Kidney (tissue), 14 donors: ENCODE data around the gene SACM1L. TPM values are rescaled to one million over a fixed set of nuclear protein-coding genes. Genes with fewer than 3 reads are reported as not detected.

ENCODE experiments used
- DNase-seq, 5 donors: peaks; one replicate each; pipeline ENCODE4 v3.0.0-alpha.2; 2013 to 2020
- FAIRE-seq: peaks from 2 replicates; lab custom pipeline; 2012; peaks lifted over from hg19 to GRCh38; lab: Jason Lieb, UNC
- H3K27ac ChIP-seq, 2 donors: one replicate each; pipeline ENCODE4 v1.7.0; 2013; ENCODE audit warnings: low read depth in 2 of 2, low read length in 2 of 2, inconsistent platforms in 1 of 2
- H3K27me3 ChIP-seq: one replicate; pipeline ENCODE4 v1.7.1; 2013; ENCODE audit warnings: low read length, inconsistent platforms; ENCODE audit not compliant: control insufficient read depth, insufficient read depth
- H3K36me3 ChIP-seq, 3 donors: one replicate each; pipeline versions ENCODE4 v1.7.0 to v1.7.1; 2013; ENCODE audit warnings: low read length in 3 of 3, control low read depth in 1 of 3, inconsistent platforms in 1 of 3; ENCODE audit not compliant: insufficient read depth in 3 of 3, control insufficient read depth in 2 of 3
- H3K4me1 ChIP-seq, 3 donors: one replicate each; pipeline versions ENCODE4 v1.7.0 to v1.7.1; 2013; ENCODE audit warnings: low read length in 3 of 3, inconsistent platforms in 1 of 3, low read depth in 1 of 3; ENCODE audit not compliant: control insufficient read depth in 2 of 3, insufficient read depth in 2 of 3
- H3K4me3 ChIP-seq, 3 donors: one replicate each; pipeline versions ENCODE4 v1.7.0 to v1.8.1; 2013; ENCODE audit warnings: low read length in 3 of 3, control low read depth in 1 of 3, inconsistent platforms in 1 of 3
- H3K9ac ChIP-seq, 3 donors: one replicate each; pipeline versions ENCODE4 v1.7.0 to v1.7.1; 2013; ENCODE audit warnings: low read length in 3 of 3, control low read depth in 1 of 3, inconsistent platforms in 1 of 3
- H3K9me3 ChIP-seq, 3 donors: one replicate each; pipeline versions ENCODE4 v1.7.0 to v1.7.1; 2013; ENCODE audit warnings: low read length in 3 of 3, control low read depth in 1 of 3, inconsistent platforms in 1 of 3; ENCODE audit not compliant: control insufficient read depth in 2 of 3, insufficient read depth in 1 of 3
- CTCF ChIP-seq: IDR thresholded peaks from 3 replicates; pipeline ENCODE4 v1.5.1; 2012; ENCODE audit warnings: mild to moderate bottlenecking, moderate library complexity, borderline replicate concordance; ENCODE audit not compliant: insufficient read depth; ENCODE audit errors: extremely low read depth
- intact Hi-C: fragments of 100-400 bp; cut with DNase I; formaldehyde crosslinking; loops from one replicate; pipeline ENCODE4 v1.11.1; 2022
- polyA plus RNA-seq: library from polyadenylated mRNA; stranded (reverse); fragments of 350-450 nt; fragmentation: Illumina TruSeq; extraction: RNeasy Lipid Tissue Mini Kit (QIAGEN cat#74804); gene quantifications from one replicate; pipeline ENCODE4 v1.2.3, GENCODE V29; 2014; ENCODE audit warnings: low read depth, low replicate concordance; ENCODE audit not compliant: insufficient read depth
- total RNA-seq: library from RNA; stranded (reverse); fragmentation: NEBNext Ultra II Directional; extraction: Animal tissue kit (Norgen Biotek cat#: 25700); gene quantifications from one replicate; pipeline ENCODE4 v1.2.1, GENCODE V29; 2021
- donor health status: control.
- donor health status: control.
- donor health status: control.
- donor health status: control.
- donor health status: control.
- donor health status: DM: yes; HTN: yes; CAD: no.
- donor health status: Normal renal cell carcinoma (clear cell type).

SACM1L gene
- total and polyA plus RNA-seq, 2 donors from 2014 or later = 27.1 to 53.1 TPM

- H3K27ac ChIP-seq = peak overlapping the region; percentile 8 to 43
- TF ChIP-seq CTCF = no peak
- H3K9ac ChIP-seq = no peak overlapping the region
These were observed 12.7 kb upstream of the SACM1L start for GRCh38 chr3:45676325-45677032.

GRCh38 chr3:45677033-45677446 lies 12.2 kb upstream of the SACM1L start:
- Histone ChIP-seq H3K4me1 (peaks cover 0 to 11% (median 8%) of the 10 kb centered on the region in 3 donors), H3K9ac (no peak overlapping the region), H3K27me3 (no peaks in the 10 kb centered on the region), H3K36me3 (peaks cover 0 to 16% (median 0%) of the 10 kb centered on the region in 3 donors), H3K27ac (peak overlapping the region; percentile 8 to 43), H3K9me3 (no peaks in the 10 kb centered on the region), H3K4me3 (no peak overlapping the region)
- peak in 2 of 5 donors; percentile 43 to 80 for DNase-seq
- intact Hi-C loops = no loop called here
- no peak for FAIRE-seq
- TF ChIP-seq CTCF = no peak

More at GRCh38 chr3:45676325-45677032, 12.7 kb upstream of the SACM1L start:
- Histone ChIP-seq H3K27me3 (no peaks in the 10 kb centered on the region), H3K4me1 (peaks cover 0 to 11% (median 8%) of the 10 kb centered on the region in 3 donors), H3K4me3 (no peak overlapping the region), H3K9me3 (no peaks in the 10 kb centered on the region), H3K36me3 (peaks cover 0 to 16% (median 0%) of the 10 kb centered on the region in 3 donors)
- DNase-seq = no peak
- no peak for FAIRE-seq
- intact Hi-C loops = no loop called here

- Histone ChIP-seq H3K9me3 (no peaks in the 10 kb centered on the region), H3K4me1 (peaks cover 0 to 11% (median 8%) of the 10 kb centered on the region in 3 donors), H3K4me3 (no peak overlapping the region), H3K36me3 (peaks cover 0 to 11% (median 0%) of the 10 kb centered on the region in 3 donors), H3K27me3 (no peaks in the 10 kb centered on the region), H3K9ac (no peak overlapping the region), H3K27ac (no peak overlapping the region)
- no peak for TF ChIP-seq CTCF
- no peak for FAIRE-seq
- DNase-seq = no peak
- intact Hi-C loops = no loop called here
These were observed 11.4 kb upstream of the SACM1L start for GRCh38 chr3:45677841-45678240.
